Endothelial cell of umbilical vein (primary cell): ENCODE measurements around the gene STPG4. TPM values are rescaled to one million over a fixed set of nuclear protein-coding genes. Genes with fewer than 3 reads are reported as not detected.

Experiments used
- BruUV-seq: library from RNA; stranded (reverse); fragments of 400-500 nt; replicated peaks from 2 replicates; lab custom pipeline; 2021; lab: Mats Ljungman, UMichigan
- CTCF ChIA-PET: fragments of 300-600, 350-600 bp; sonication (Branson Sonifier 250); formaldehyde crosslinking; loops from one replicate; lab custom pipeline; 2021; ENCODE audit warnings: antibody characterized with exemption, inconsistent platforms; lab: Charles Lee
- POLR2A ChIA-PET: fragments of 300-600, 350-600 bp; sonication (Branson Sonifier 250); formaldehyde crosslinking; loops from one replicate; lab custom pipeline; 2021; ENCODE audit warnings: antibody characterized with exemption, inconsistent platforms; lab: Charles Lee
- DNase-seq: peaks from one replicate; pipeline ENCODE4 v3.0.0-alpha.2; 2011; ENCODE audit warnings: low read depth, low spot score
- FAIRE-seq: peaks from 2 replicates; lab custom pipeline; 2011; peaks lifted over from hg19 to GRCh38; lab: Jason Lieb, UNC
- H2AFZ ChIP-seq: 2 replicates; pipeline ENCODE4 v1.6.0; 2012; ENCODE audit warnings: low read depth, low read length, control low read depth, inconsistent platforms
- H3K27ac ChIP-seq: 2 replicates; pipeline ENCODE4 v1.5.1; 2011; ENCODE audit warnings: low read depth, mild to moderate bottlenecking, control low read depth, low read length, moderate library complexity; ENCODE audit not compliant: insufficient read depth
- H3K27me3 ChIP-seq, 2 experiments: 2 replicates each; pipeline versions ENCODE4 v1.6.0 to v1.6.1; 2011; ENCODE audit warnings: low read length in 2 of 2, mixed read lengths in 1 of 2; ENCODE audit not compliant: control insufficient read depth in 2 of 2, insufficient read depth in 2 of 2
- H3K36me3 ChIP-seq, 2 experiments: 2 replicates in 1 of 2; 3 replicates in 1 of 2; pipeline ENCODE4 v1.5.1; 2011; ENCODE audit warnings: low read length in 2 of 2, mild to moderate bottlenecking in 1 of 2, moderate library complexity in 1 of 2; ENCODE audit not compliant: control insufficient read depth in 2 of 2, insufficient read depth in 2 of 2; ENCODE audit errors: extremely low read depth in 1 of 2
- H3K4me1 ChIP-seq: 3 replicates; pipeline ENCODE4 v1.5.1; 2011; ENCODE audit warnings: mild to moderate bottlenecking, low read length; ENCODE audit not compliant: control insufficient read depth, insufficient read depth; ENCODE audit errors: extremely low read depth
- H3K4me2 ChIP-seq: 2 replicates; pipeline ENCODE4 v1.6.1; 2011; ENCODE audit warnings: low read length, control low read depth, mixed read lengths; ENCODE audit not compliant: insufficient read depth
- H3K4me3 ChIP-seq, 3 experiments: fragments of 200-600 bp in 1 of 3; sonication (generic), shearing (Covaris generic) in 1 of 3; replicated peaks in 1 of 3; 2 replicates each; pipeline ENCODE4 v1.5.1; 2011 to 2016; ENCODE audit warnings: control low read depth in 3 of 3, low read length in 3 of 3, mild to moderate bottlenecking in 2 of 3, inconsistent platforms in 1 of 3, low read depth in 1 of 3, moderate library complexity in 1 of 3; ENCODE audit not compliant: insufficient read depth in 1 of 3
- H3K79me2 ChIP-seq: 2 replicates; pipeline ENCODE4 v1.6.0; 2012; ENCODE audit warnings: low read length, inconsistent platforms; ENCODE audit not compliant: control insufficient read depth, insufficient read depth
- H3K9ac ChIP-seq: replicated peaks from 2 replicates; pipeline ENCODE3; 2011; ENCODE audit warnings: low read length, control low read depth; ENCODE audit not compliant: insufficient read depth; ENCODE audit errors: extremely low read depth
- H3K9me1 ChIP-seq: replicated peaks from 3 replicates; pipeline ENCODE4 v1.6.0; 2011; ENCODE audit warnings: mild to moderate bottlenecking, low read length; ENCODE audit not compliant: control insufficient read depth, insufficient read depth; ENCODE audit errors: extremely low read depth
- H3K9me3 ChIP-seq: replicated peaks from 2 replicates; pipeline ENCODE4 v1.5.1; 2012; ENCODE audit warnings: low read length, inconsistent platforms; ENCODE audit not compliant: control insufficient read depth, insufficient read depth
- H4K20me1 ChIP-seq: replicated peaks from 2 replicates; pipeline ENCODE3; 2011; ENCODE audit warnings: mild to moderate bottlenecking, low read length; ENCODE audit not compliant: control insufficient read depth, insufficient read depth; ENCODE audit errors: extremely low read depth
- EZH2 ChIP-seq: IDR thresholded peaks from 2 replicates; pipeline ENCODE4 v1.6.1; 2012; ENCODE audit warnings: borderline replicate concordance, low read depth, mild to moderate bottlenecking, moderate library complexity, low read length, inconsistent platforms; ENCODE audit not compliant: severe bottlenecking
- FOS ChIP-seq: IDR thresholded peaks from 2 replicates; pipeline ENCODE4 v1.6.1; 2011; ENCODE audit warnings: mild to moderate bottlenecking, low read length, moderate library complexity, borderline replicate concordance; ENCODE audit not compliant: insufficient read depth
- GATA2 ChIP-seq: IDR thresholded peaks from 2 replicates; pipeline ENCODE4 v1.7.0; 2011; ENCODE audit warnings: low read depth, mild to moderate bottlenecking, moderate library complexity, mixed read lengths, low read length; ENCODE audit not compliant: insufficient read length, insufficient read depth
- JUN ChIP-seq: IDR thresholded peaks from 2 replicates; pipeline ENCODE4 v1.6.1; 2011; ENCODE audit warnings: borderline replicate concordance, low read depth; ENCODE audit not compliant: insufficient read length, insufficient read depth
- MYC ChIP-seq: IDR thresholded peaks from one replicate; pipeline ENCODE4 v1.6.1; 2011; ENCODE audit warnings: mild to moderate bottlenecking, low read depth, low read length
- POLR2A ChIP-seq: IDR thresholded peaks from 2 replicates; pipeline ENCODE4 v1.6.1; 2012; ENCODE audit warnings: low read depth, mild to moderate bottlenecking, control low read depth, low read length
- POLR2AphosphoS5 ChIP-seq: IDR thresholded peaks from 2 replicates; pipeline ENCODE4 v1.6.1; 2012; ENCODE audit warnings: low read depth, mild to moderate bottlenecking, control low read depth, low read length, moderate library complexity; ENCODE audit not compliant: insufficient read depth
- dilution Hi-C: fragments of 300-500 bp; cut with MboI; formaldehyde crosslinking; loops from one replicate; pipeline ENCODE4 v1.15.0; 2019; ENCODE audit warnings: low sequenced_read_pairs; ENCODE audit not compliant: extremely low pct_ligation_motif_present
- intact Hi-C: fragments of 100-400 bp; cut with micrococcal nuclease; formaldehyde crosslinking; loops from one replicate; pipeline ENCODE4 v1.10.0; 2022
- polyA plus RNA-seq, 4 experiments: library from polyadenylated mRNA; depleted of rRNA in 3 of 4; stranded (reverse) in 3 of 4; unstranded in 1 of 4; fragments of >200 nt; gene quantifications; 2 replicates each; pipeline versions ENCODE4 v1.2.1 to v1.2.3, GENCODE V29; 2011 to 2012; ENCODE audit warnings: missing spikeins in 1 of 4
- total RNA-seq: library from RNA; stranded (reverse); gene quantifications from 2 replicates; pipeline ENCODE4 v1.2.3, GENCODE V29; 2021
- TF ChIP-seq, protein P1 (sequence below): IDR thresholded peaks from 2 replicates; pipeline ENCODE4 v1.6.1; 2011; ENCODE audit not compliant: insufficient read depth, insufficient read length
- TF ChIP-seq, protein P2 (sequence below), 2 donors: IDR thresholded peaks; 1 replicate in 1 of 2; 2 replicates in 1 of 2; pipeline ENCODE4 v1.5.1; 2011; ENCODE audit warnings: low read length in 2 of 2, mild to moderate bottlenecking in 2 of 2, moderate library complexity in 2 of 2, control low read depth in 1 of 2, inconsistent platforms in 1 of 2, low read depth in 1 of 2; ENCODE audit not compliant: insufficient read depth in 1 of 2; ENCODE audit errors: extremely low read depth in 1 of 2

Gene STPG4
- total and polyA plus RNA-seq, 2 donors (not counting 3 experiments of a cell fraction or from before 2014, with no cell fraction given), result 0.53 TPM; not detected in 1

DNA sequence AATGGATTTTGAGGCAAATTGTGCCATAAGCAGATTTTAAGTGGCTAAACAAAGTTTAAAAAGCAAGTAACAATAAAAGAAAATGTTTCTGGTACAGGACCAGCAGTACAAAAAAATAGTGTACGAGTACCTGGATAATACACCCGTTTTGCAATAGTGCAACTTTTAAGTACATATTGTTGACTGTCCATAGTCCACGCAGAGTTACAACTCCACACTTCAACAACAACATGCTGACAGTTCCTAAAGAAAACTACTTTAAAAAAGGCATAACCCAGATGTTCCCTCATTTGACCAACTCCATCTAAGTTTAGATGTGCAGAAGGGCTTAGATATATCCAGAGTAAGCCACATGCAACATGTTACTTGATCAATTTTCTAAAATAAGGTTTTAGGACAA, 5.1 kb upstream of the STPG4 start:
- peaks cover 12% of the 10 kb centered on the region for H4K20me1 ChIP-seq
- H3K27me3 ChIP-seq, result no peaks in the 10 kb centered on the region
- TF ChIP-seq GATA2, result no peak
- no peak for TF ChIP-seq EZH2
- TF ChIP-seq POLR2AphosphoS5, result no peak
- no peak for TF ChIP-seq POLR2A
- TF ChIP-seq, protein P1, sequence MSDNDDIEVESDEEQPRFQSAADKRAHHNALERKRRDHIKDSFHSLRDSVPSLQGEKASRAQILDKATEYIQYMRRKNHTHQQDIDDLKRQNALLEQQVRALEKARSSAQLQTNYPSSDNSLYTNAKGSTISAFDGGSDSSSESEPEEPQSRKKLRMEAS, result no peak
- TF ChIP-seq, protein P2, sequence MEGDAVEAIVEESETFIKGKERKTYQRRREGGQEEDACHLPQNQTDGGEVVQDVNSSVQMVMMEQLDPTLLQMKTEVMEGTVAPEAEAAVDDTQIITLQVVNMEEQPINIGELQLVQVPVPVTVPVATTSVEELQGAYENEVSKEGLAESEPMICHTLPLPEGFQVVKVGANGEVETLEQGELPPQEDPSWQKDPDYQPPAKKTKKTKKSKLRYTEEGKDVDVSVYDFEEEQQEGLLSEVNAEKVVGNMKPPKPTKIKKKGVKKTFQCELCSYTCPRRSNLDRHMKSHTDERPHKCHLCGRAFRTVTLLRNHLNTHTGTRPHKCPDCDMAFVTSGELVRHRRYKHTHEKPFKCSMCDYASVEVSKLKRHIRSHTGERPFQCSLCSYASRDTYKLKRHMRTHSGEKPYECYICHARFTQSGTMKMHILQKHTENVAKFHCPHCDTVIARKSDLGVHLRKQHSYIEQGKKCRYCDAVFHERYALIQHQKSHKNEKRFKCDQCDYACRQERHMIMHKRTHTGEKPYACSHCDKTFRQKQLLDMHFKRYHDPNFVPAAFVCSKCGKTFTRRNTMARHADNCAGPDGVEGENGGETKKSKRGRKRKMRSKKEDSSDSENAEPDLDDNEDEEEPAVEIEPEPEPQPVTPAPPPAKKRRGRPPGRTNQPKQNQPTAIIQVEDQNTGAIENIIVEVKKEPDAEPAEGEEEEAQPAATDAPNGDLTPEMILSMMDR (IDR thresholded peaks at IDR 0.05; ENCODE audit: extremely low read depth in 1 of 2, insufficient read depth in 1 of 2, low read depth in 1 of 2, low read length in 2 of 2), result no peak
- TF ChIP-seq JUN, result no peak
- TF ChIP-seq MYC, result no peak
- TF ChIP-seq FOS, result no peak
- H3K4me2 ChIP-seq, result no peak overlapping the region
- intact Hi-C loops, result no loop called here
- BruUV-seq, result TSS peak; percentile 80
- H3K9me3 ChIP-seq, result no peaks in the 10 kb centered on the region
- dilution Hi-C loops, result no loop called here
- no peak for DNase-seq
- H3K9me1 ChIP-seq, result no peaks in the 10 kb centered on the region
- H3K4me3 ChIP-seq, result no peak overlapping the region
- H2AFZ ChIP-seq, result no peak overlapping the region
- FAIRE-seq, result no peak
- no peak overlapping the region for H3K9ac ChIP-seq
- ChIA-PET CTCF (no interaction called here), POLR2A (no interaction called here)
- H3K79me2 ChIP-seq, result peaks cover 34% of the 10 kb centered on the region
- no peak overlapping the region for H3K27ac ChIP-seq
- peaks cover 19 to 33% of the 10 kb centered on the region in 2 experiments for H3K36me3 ChIP-seq
- H3K4me1 ChIP-seq, result no peaks in the 10 kb centered on the region
